RWPE1 (cell line): ENCODE measurements around the gene CUX1.

Source experiments
- CTCF ChIA-PET: fragments of 350-600 bp; sonication (Branson Sonifier 250); formaldehyde crosslinking; extraction: SDS; loops from one replicate; lab custom pipeline; 2021; lab: Yijun Ruan, JAX
- POLR2A ChIA-PET: fragments of 400-600 bp; formaldehyde crosslinking; extraction: SDS; loops from one replicate; lab custom pipeline; 2020; ENCODE audit warnings: antibody characterized with exemption; ENCODE audit not compliant: low non-redundant PET; lab: Yijun Ruan, JAX
- DNase-seq: peaks from one replicate; pipeline ENCODE4 v3.0.0; 2012; ENCODE audit warnings: low spot score
- H3K27ac ChIP-seq: fragments of 450-650 bp; 2 replicates; pipeline ENCODE4 v1.5.1; 2017
- TF ChIP-seq, protein P1 (sequence below): fragments of 450-650 bp; conservative IDR thresholded peaks from 2 replicates; pipeline ENCODE4 v1.5.1; 2017; ENCODE audit warnings: low read depth, mild to moderate bottlenecking

The CUX1 gene

DNA sequence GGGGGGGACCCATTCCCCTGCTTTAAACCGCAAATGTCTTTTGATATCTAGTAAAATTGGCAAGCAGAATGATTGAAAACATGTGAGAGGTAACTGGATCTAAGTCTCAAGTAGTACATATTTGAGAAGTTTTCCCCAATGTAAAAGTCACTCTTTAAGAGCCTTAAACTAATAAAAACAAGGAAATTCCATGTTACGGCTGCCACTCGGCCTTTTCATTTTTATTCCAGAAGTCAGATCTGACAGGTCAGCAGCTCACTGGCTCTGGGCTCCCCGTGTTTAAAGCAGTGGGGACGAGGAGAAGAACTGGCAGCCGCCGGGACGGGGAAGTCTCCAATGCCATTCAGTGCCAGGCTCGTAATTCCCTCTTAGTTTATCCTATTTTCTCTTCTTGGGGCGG is 80.7 kb downstream of the CUX1 start:
- H3K27ac ChIP-seq = peak overlapping the region; percentile 14
- POLR2A ChIA-PET = no interaction called here

DNA sequence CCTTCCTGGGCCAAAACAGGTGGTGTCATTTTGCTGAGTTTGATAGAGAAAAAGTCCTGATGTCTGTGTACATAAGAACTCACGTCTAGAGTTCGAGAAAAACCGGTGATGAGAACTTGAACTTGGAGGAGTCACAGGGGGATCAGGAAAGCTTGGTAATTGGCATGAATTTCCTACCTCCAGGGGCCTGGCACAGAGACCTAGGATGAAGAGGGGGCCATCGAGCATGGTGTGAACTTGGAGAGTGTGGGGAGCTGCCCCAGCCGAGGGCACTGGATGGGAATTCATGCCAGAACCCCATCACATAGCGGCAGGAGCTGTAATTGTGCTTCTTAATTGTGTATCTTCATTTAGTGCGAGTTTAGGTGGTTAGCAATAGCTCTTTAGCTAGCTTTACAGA is 82.2 kb downstream of the CUX1 start:
- POLR2A ChIA-PET = interaction anchor here (0.6 kb wide), 1 partner anchor 41 kb away, joined by 9 read pairs; no protein-coding TSS in a partner anchor
- TF ChIP-seq, protein P1, sequence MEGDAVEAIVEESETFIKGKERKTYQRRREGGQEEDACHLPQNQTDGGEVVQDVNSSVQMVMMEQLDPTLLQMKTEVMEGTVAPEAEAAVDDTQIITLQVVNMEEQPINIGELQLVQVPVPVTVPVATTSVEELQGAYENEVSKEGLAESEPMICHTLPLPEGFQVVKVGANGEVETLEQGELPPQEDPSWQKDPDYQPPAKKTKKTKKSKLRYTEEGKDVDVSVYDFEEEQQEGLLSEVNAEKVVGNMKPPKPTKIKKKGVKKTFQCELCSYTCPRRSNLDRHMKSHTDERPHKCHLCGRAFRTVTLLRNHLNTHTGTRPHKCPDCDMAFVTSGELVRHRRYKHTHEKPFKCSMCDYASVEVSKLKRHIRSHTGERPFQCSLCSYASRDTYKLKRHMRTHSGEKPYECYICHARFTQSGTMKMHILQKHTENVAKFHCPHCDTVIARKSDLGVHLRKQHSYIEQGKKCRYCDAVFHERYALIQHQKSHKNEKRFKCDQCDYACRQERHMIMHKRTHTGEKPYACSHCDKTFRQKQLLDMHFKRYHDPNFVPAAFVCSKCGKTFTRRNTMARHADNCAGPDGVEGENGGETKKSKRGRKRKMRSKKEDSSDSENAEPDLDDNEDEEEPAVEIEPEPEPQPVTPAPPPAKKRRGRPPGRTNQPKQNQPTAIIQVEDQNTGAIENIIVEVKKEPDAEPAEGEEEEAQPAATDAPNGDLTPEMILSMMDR = no peak
- H3K27ac ChIP-seq = peak overlapping the region; percentile 78
- DNase-seq = no peak
- CTCF ChIA-PET = interaction anchor here (1.1 kb wide), 1 partner anchor 124 kb away, joined by 3 read pairs; no protein-coding TSS in a partner anchor

More for the DNA sequence above, 80.7 kb downstream of the CUX1 start:
- DNase-seq = no peak
- TF ChIP-seq, protein P1 = no peak
- CTCF ChIA-PET = no interaction called here

DNA sequence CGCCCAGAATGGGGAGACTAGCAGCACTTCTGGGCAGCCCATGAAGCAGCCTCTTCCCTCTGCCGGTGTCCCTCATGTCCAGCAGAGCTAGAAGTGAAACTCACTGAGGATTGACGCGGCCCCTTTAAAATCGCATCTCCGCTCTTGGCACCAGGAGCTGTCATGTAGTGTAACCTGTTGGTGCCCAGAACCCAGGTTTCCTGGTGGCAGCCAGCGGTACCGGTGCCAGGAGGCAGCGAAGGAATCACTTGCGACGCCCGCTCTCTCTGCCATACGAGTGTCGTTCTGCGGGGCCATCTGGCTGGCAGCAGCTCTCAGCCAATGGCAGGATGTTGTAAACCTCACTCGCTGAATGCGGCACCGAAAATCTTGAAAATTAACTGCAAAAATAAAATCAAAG is 82.7 kb downstream of the CUX1 start:
- CTCF ChIA-PET = interaction anchor here (0.8 to 1.1 kb wide), 2 partner anchors 18 to 123 kb away, joined by 3 read pairs; no protein-coding TSS in a partner anchor
- peak overlapping the region; percentile 78 for H3K27ac ChIP-seq
- POLR2A ChIA-PET = no interaction called here
- TF ChIP-seq, protein P1 = no peak
- peak; percentile 20 for DNase-seq

DNA sequence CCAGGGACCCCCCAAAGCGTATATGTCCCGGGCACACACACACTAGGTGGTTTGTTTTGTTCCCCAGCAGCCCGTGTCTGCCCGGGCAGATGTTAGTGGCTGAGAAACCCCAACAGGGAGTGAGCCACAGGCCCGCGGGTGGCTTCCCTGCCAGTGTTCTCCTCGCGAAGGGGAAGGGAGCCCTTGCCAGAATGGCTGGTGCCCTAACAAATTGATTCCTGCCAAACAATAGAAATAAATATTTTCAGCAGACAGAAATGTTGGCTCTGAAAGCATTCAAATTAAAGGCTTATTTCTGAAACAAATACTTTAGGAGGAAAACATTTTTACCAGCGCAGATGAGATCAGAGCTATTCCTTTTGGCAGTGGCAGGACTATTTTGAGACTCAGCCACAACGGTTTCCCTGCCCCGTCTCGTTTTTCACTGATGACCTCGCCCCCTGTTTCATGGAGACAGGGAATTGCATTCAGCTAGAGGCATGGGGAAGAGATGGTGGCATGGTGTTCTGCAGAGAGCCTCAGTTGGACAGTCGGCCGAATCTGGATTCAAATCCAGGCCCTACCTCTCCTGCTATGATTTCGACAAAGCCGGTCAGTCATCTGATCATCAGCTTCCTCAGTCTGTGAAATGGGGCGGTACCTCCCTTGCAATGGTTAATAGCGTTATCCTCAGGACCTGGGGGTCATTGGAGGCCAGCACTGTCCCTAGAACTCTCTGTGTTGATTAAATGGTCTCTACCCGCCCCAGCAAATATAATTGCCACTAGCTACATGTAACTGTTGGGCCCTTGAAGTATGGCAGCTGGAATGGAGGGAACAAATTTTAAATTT is 84.5 kb downstream of the CUX1 start:
- TF ChIP-seq, protein P1 = no peak
- no peak for DNase-seq
- peak overlapping the region; percentile 24 for H3K27ac ChIP-seq

DNA sequence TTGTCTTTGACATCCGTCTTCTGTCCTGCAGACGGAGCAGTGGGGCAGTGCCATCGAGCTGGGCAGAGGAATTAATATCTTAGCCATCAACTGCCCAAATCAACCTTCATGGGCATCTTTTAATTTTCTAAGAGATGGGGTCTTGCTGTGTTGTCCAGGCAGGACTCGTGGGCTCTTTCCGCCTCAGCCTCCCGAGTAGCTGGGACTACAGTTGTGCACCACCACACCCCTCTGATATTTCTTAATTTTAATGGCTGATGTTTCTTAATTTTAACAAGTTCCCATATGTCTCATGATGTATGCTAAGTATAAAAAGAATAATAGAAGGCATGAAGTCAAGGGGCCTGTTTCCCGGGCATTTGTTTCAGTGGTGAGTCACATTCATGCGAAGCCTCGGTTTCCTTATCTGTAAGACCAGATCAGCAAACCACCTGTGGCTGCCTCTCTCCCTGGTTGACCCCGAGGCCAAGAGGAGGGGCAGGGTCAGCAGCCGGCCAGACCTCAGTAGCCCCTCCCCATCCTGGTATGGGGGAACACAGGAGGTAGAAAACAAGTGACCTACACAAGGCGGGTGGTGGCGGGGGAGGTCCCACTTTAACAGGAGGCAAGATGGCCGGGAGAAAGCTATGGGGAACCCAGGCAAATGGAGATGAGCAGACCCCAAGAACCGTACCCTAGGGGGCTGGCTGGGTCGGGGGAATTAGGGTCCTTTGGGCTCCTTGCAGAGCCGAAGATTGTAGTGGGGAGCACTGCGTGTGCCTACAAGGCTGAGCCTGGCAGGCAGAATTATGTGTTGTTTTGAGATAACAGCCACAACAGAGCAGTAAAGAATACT is 85.5 kb downstream of the CUX1 start:
- TF ChIP-seq, protein P1 = no peak

More for the DNA sequence above, 84.5 kb downstream of the CUX1 start:
- CTCF ChIA-PET = no interaction called here
- POLR2A ChIA-PET = no interaction called here

DNA sequence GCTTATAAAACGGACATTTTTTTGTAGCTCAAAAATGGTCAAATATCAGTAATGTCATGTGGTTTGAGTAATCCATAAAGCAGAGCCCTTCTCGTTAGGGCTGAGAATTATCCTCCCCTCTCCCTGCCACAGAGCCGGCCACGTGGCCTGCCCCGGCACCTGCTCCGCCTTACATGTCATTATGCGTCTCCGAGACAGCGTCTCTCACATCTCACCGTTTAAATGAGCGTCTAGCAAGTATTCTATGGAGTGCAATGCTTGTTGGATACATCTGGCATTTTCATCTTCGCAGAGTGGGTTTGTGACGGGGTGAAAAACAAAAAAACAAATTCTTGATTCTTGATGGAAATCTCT is 86.1 kb downstream of the CUX1 start:
- TF ChIP-seq, protein P1 = no peak
- CTCF ChIA-PET = no interaction called here
- POLR2A ChIA-PET = no interaction called here
- no peak for DNase-seq
- no peak overlapping the region for H3K27ac ChIP-seq

More for the DNA sequence above, 85.5 kb downstream of the CUX1 start:
- no peak overlapping the region for H3K27ac ChIP-seq
- ChIA-PET CTCF (no interaction called here), POLR2A (no interaction called here)
- no peak for DNase-seq
